Astrocyte (in vitro differentiated cells and primary cell): ENCODE results near the gene KIAA0825. TPM values are rescaled to one million over a fixed set of nuclear protein-coding genes. Genes with fewer than 3 reads are reported as not detected.

Experiments
- DNase-seq: peaks from one replicate; pipeline ENCODE4 v3.0.0-alpha.2; 2010; ENCODE audit warnings: low read depth
- FAIRE-seq: peaks from 2 replicates; lab custom pipeline; 2011; peaks lifted over from hg19 to GRCh38; lab: Jason Lieb, UNC
- H2AFZ ChIP-seq: 2 replicates; pipeline ENCODE4 v1.6.0; 2012; ENCODE audit warnings: low read depth, low read length, inconsistent platforms
- H3K27ac ChIP-seq: 2 replicates; pipeline ENCODE4 v1.5.1; 2011; ENCODE audit warnings: low read depth, low read length, inconsistent platforms
- H3K27me3 ChIP-seq: 2 replicates; pipeline ENCODE4 v1.6.0; 2011; ENCODE audit warnings: low read length, inconsistent platforms; ENCODE audit not compliant: insufficient read depth
- H3K36me3 ChIP-seq: 2 replicates; pipeline ENCODE4 v1.5.1; 2011; ENCODE audit warnings: low read length, inconsistent platforms; ENCODE audit not compliant: insufficient read depth
- H3K4me1 ChIP-seq: 2 replicates; pipeline ENCODE4 v1.5.1; 2011; ENCODE audit warnings: low read length, inconsistent platforms; ENCODE audit not compliant: insufficient read depth
- H3K4me2 ChIP-seq: 2 replicates; pipeline ENCODE4 v1.6.0; 2012; ENCODE audit warnings: low read length, inconsistent platforms
- H3K4me3 ChIP-seq: 2 replicates; pipeline ENCODE4 v1.5.1; 2011; ENCODE audit warnings: low read depth, mild to moderate bottlenecking, low read length, inconsistent platforms; ENCODE audit not compliant: insufficient read depth
- H3K79me2 ChIP-seq: 2 replicates; pipeline ENCODE4 v1.6.0; 2012; ENCODE audit warnings: mild to moderate bottlenecking, low read length, inconsistent platforms; ENCODE audit not compliant: insufficient read depth
- H3K9ac ChIP-seq: 2 replicates; pipeline ENCODE4 v1.6.0; 2012; ENCODE audit warnings: mild to moderate bottlenecking, low read length, inconsistent platforms
- H3K9me3 ChIP-seq: 2 replicates; pipeline ENCODE4 v1.5.1; 2012; ENCODE audit warnings: low read depth, mild to moderate bottlenecking, low read length, inconsistent platforms; ENCODE audit not compliant: insufficient read depth
- H4K20me1 ChIP-seq: 2 replicates; pipeline ENCODE4 v1.6.0; 2012; ENCODE audit warnings: low read length, inconsistent platforms; ENCODE audit not compliant: insufficient read depth
- H3K27ac Mint-ChIP-seq: one replicate; pipeline ENCODE4 v1.8.0; 2021; ENCODE audit warnings: mild to moderate bottlenecking, mixed read lengths; ENCODE audit not compliant: unreplicated experiment
- H3K27me3 Mint-ChIP-seq: one replicate; pipeline ENCODE4 v1.8.0; 2021; ENCODE audit warnings: low read depth, mixed read lengths; ENCODE audit not compliant: unreplicated experiment
- H3K36me3 Mint-ChIP-seq: one replicate; pipeline ENCODE4 v1.8.0; 2021; ENCODE audit warnings: low read depth, mixed read lengths; ENCODE audit not compliant: unreplicated experiment
- H3K4me1 Mint-ChIP-seq: one replicate; pipeline ENCODE4 v1.8.0; 2021; ENCODE audit warnings: low read depth, mixed read lengths; ENCODE audit not compliant: unreplicated experiment
- H3K4me3 Mint-ChIP-seq: one replicate; pipeline ENCODE4 v1.8.0; 2021; ENCODE audit warnings: mild to moderate bottlenecking, moderate library complexity, mixed read lengths; ENCODE audit not compliant: unreplicated experiment
- H3K9me3 Mint-ChIP-seq: one replicate; pipeline ENCODE4 v1.8.0; 2021; ENCODE audit warnings: mild to moderate bottlenecking, mixed read lengths; ENCODE audit not compliant: unreplicated experiment
- CTCF ChIP-seq: IDR thresholded peaks from 2 replicates; pipeline ENCODE4 v1.5.1; 2011; ENCODE audit warnings: low read depth, mild to moderate bottlenecking, inconsistent platforms, low read length, moderate library complexity; ENCODE audit not compliant: insufficient read depth
- EZH2 ChIP-seq: IDR thresholded peaks from 2 replicates; pipeline ENCODE4 v1.6.1; 2012; ENCODE audit warnings: mild to moderate bottlenecking, low read length, inconsistent platforms; ENCODE audit not compliant: insufficient read depth
- total RNA-seq: library from RNA; stranded (reverse); gene quantifications from 2 replicates; pipeline ENCODE4 v1.2.1, GENCODE V29; 2021

KIAA0825 gene
- total RNA-seq, 1 donor from 2014 or later = 2.5 TPM

- no peak overlapping the region for H3K4me3 Mint-ChIP-seq
- no peaks in the 10 kb centered on the region for H3K27me3 ChIP-seq
- no peak overlapping the region for H2AFZ ChIP-seq
- H3K9me3 Mint-ChIP-seq = no peaks in the 10 kb centered on the region
- no peak overlapping the region for H3K4me2 ChIP-seq
- no peaks in the 10 kb centered on the region for H3K4me1 ChIP-seq
- TF ChIP-seq CTCF (no peak), EZH2 (no peak)
- H3K36me3 ChIP-seq = no peaks in the 10 kb centered on the region
- DNase-seq (no peak), FAIRE-seq (no peak)
- no peaks in the 10 kb centered on the region for H4K20me1 ChIP-seq
- no peak overlapping the region for H3K9ac ChIP-seq
- no peaks in the 10 kb centered on the region for H3K27me3 Mint-ChIP-seq
- no peak overlapping the region for H3K4me3 ChIP-seq
- H3K4me1 Mint-ChIP-seq = peaks cover 4% of the 10 kb centered on the region
- no peaks in the 10 kb centered on the region for H3K9me3 ChIP-seq
- H3K36me3 Mint-ChIP-seq = no peaks in the 10 kb centered on the region
- H3K27ac ChIP-seq = no peak overlapping the region
- H3K27ac Mint-ChIP-seq = no peak overlapping the region
- H3K79me2 ChIP-seq = no peaks in the 10 kb centered on the region
Measured at GRCh38 chr5:94467954-94468930, 150.2 kb downstream of the KIAA0825 start.

- Histone ChIP-seq H3K9me3 (no peaks in the 10 kb centered on the region), H3K9ac (no peak overlapping the region), H3K27me3 (no peaks in the 10 kb centered on the region), H3K4me3 (no peak overlapping the region), H3K4me2 (no peak overlapping the region), H3K4me1 (no peaks in the 10 kb centered on the region), H3K79me2 (no peaks in the 10 kb centered on the region), H3K27ac (no peak overlapping the region), H4K20me1 (no peaks in the 10 kb centered on the region), H2AFZ (no peak overlapping the region), H3K36me3 (no peaks in the 10 kb centered on the region)
- H3K4me1 Mint-ChIP-seq = peaks cover 4% of the 10 kb centered on the region
- DNase-seq = no peak
- TF ChIP-seq EZH2 = no peak
- no peak for TF ChIP-seq CTCF
- H3K27ac Mint-ChIP-seq = no peak overlapping the region
- FAIRE-seq = no peak
- H3K9me3 Mint-ChIP-seq = no peaks in the 10 kb centered on the region
- H3K27me3 Mint-ChIP-seq = no peaks in the 10 kb centered on the region
- H3K4me3 Mint-ChIP-seq = no peak overlapping the region
- H3K36me3 Mint-ChIP-seq = no peaks in the 10 kb centered on the region
Measured at GRCh38 chr5:94467346-94467953, 151.0 kb downstream of the KIAA0825 start.
